ENCODE measurements around the gene GDI1. TPM values are rescaled to one million over a fixed set of nuclear protein-coding genes. Genes with fewer than 3 reads are reported as not detected.

Gene GDI1
- total and polyA plus RNA-seq, 10 of the 15 experiments (the other 5 are each of a cell fraction or from before 2014, with no cell fraction given): 0.92 to 102 (median 49.6) TPM

Small RNA genes lying within 50 kb of the gene (microRNA-seq; reads per million reads assigned to microRNA genes)
- not detected for gene MIR6858

Small RNA genes lying within 50 kb of the gene (small RNA-seq; reads per million reads assigned to genes)
- 0.35 reads per million for gene MIR6858
- not detected for gene SNORA70

Other genes starting within 250 kb of the GDI1 start
Only the 7 nearest of the 21 such genes appear.
- 4,925 and 4,997 TPM in 2 replicates for gene RPL10, start 38.8 kb upstream of the GDI1 start, total RNA-seq (2014; rRNA removed)
- 3,759 and 3,772 TPM in 2 replicates for gene RPL10, start 38.8 kb upstream of the GDI1 start, total RNA-seq (2014; rRNA removed; fragmentation: Illumina TruSeq; extraction: Trizol)
- gene RPL10, start 38.8 kb upstream of the GDI1 start, total RNA-seq (2021): 4,064 and 4,152 TPM in 2 replicates
- 2,618 and 3,504 TPM in 2 replicates for gene RPL10, start 38.8 kb upstream of the GDI1 start, polyA plus RNA-seq (2011; rRNA removed)
- 6,343 and 6,987 TPM in 2 replicates for gene RPL10, start 38.8 kb upstream of the GDI1 start, polyA plus RNA-seq (2014; fragmentation: Illumina TruSeq; extraction: Trizol)
- 1,000 to 10,000 TPM; 5,383 to 7,222 TPM for gene RPL10, start 38.8 kb upstream of the GDI1 start, polyA plus RNA-seq (2014; fragmentation: Nextera tagmentation; extraction: Ambion mirVana)
- gene RPL10, start 38.8 kb upstream of the GDI1 start, polyA plus RNA-seq (2014; rRNA removed): 6,238 and 6,871 TPM in 2 replicates
- 1,000 to 10,000 TPM; 1,938 to 2,032 TPM for gene RPL10, start 38.8 kb upstream of the GDI1 start, polyA plus RNA-seq (2016; fragmentation: Nextera tagmentation; extraction: Ambion mirVana)
- 19.3 and 19.7 TPM in 2 replicates for gene DNASE1L1, start 27.9 kb upstream of the GDI1 start, total RNA-seq (2014; rRNA removed)
- gene DNASE1L1, start 27.9 kb upstream of the GDI1 start, total RNA-seq (2014; rRNA removed; fragmentation: Illumina TruSeq; extraction: Trizol): 6.4 and 7.3 TPM in 2 replicates
- gene DNASE1L1, start 27.9 kb upstream of the GDI1 start, total RNA-seq (2021): 13.5 and 14.6 TPM in 2 replicates
- 3.1 and 4.4 TPM in 2 replicates for gene DNASE1L1, start 27.9 kb upstream of the GDI1 start, polyA plus RNA-seq (2011; rRNA removed)
- 4.1 and 6.7 TPM in 2 replicates for gene DNASE1L1, start 27.9 kb upstream of the GDI1 start, polyA plus RNA-seq (2014; fragmentation: Illumina TruSeq; extraction: Trizol)
- gene DNASE1L1, start 27.9 kb upstream of the GDI1 start, polyA plus RNA-seq (2014; fragmentation: Nextera tagmentation; extraction: Ambion mirVana): under 1 TPM; 0.60 to 0.74 TPM
- gene DNASE1L1, start 27.9 kb upstream of the GDI1 start, polyA plus RNA-seq (2014; rRNA removed): 20.0 and 22.7 TPM in 2 replicates
- gene DNASE1L1, start 27.9 kb upstream of the GDI1 start, polyA plus RNA-seq (2016; fragmentation: Nextera tagmentation; extraction: Ambion mirVana): 10 to 100 TPM in 1 of 2 experiments, 1 to 10 TPM in 1; 6.9 to 10.9 TPM
- 25.3 and 31.3 TPM in 2 replicates for gene TAFAZZIN, start 25.6 kb upstream of the GDI1 start, total RNA-seq (2014; rRNA removed)
- 14.2 and 15.3 TPM in 2 replicates for gene TAFAZZIN, start 25.6 kb upstream of the GDI1 start, total RNA-seq (2014; rRNA removed; fragmentation: Illumina TruSeq; extraction: Trizol)
- gene TAFAZZIN, start 25.6 kb upstream of the GDI1 start, total RNA-seq (2021): 37.0 and 39.2 TPM in 2 replicates
- 15.7 and 20.0 TPM in 2 replicates for gene TAFAZZIN, start 25.6 kb upstream of the GDI1 start, polyA plus RNA-seq (2011; rRNA removed)
- gene TAFAZZIN, start 25.6 kb upstream of the GDI1 start, polyA plus RNA-seq (2014; fragmentation: Illumina TruSeq; extraction: Trizol): 21.8 and 22.6 TPM in 2 replicates
- 1 to 10 TPM in 1 of 2 experiments, under 1 TPM in 1; 0.71 to 1.4 TPM for gene TAFAZZIN, start 25.6 kb upstream of the GDI1 start, polyA plus RNA-seq (2014; fragmentation: Nextera tagmentation; extraction: Ambion mirVana)
- gene TAFAZZIN, start 25.6 kb upstream of the GDI1 start, polyA plus RNA-seq (2014; rRNA removed): 43.1 and 50.4 TPM in 2 replicates
- gene TAFAZZIN, start 25.6 kb upstream of the GDI1 start, polyA plus RNA-seq (2016; fragmentation: Nextera tagmentation; extraction: Ambion mirVana): 10 to 100 TPM; 25.0 to 31.6 TPM
- 23.0 and 25.0 TPM in 2 replicates for gene ATP6AP1, start 8.5 kb upstream of the GDI1 start, total RNA-seq (2014; rRNA removed)
- gene ATP6AP1, start 8.5 kb upstream of the GDI1 start, total RNA-seq (2014; rRNA removed; fragmentation: Illumina TruSeq; extraction: Trizol): 15.3 and 15.8 TPM in 2 replicates
- gene ATP6AP1, start 8.5 kb upstream of the GDI1 start, total RNA-seq (2021): 31.2 and 35.7 TPM in 2 replicates
- 20.2 and 39.8 TPM in 2 replicates for gene ATP6AP1, start 8.5 kb upstream of the GDI1 start, polyA plus RNA-seq (2011; rRNA removed)
- gene ATP6AP1, start 8.5 kb upstream of the GDI1 start, polyA plus RNA-seq (2014; fragmentation: Illumina TruSeq; extraction: Trizol): 19.5 and 32.8 TPM in 2 replicates
- gene ATP6AP1, start 8.5 kb upstream of the GDI1 start, polyA plus RNA-seq (2014; fragmentation: Nextera tagmentation; extraction: Ambion mirVana): 1 to 10 TPM; 4.5 to 7.8 TPM
- gene ATP6AP1, start 8.5 kb upstream of the GDI1 start, polyA plus RNA-seq (2014; rRNA removed): 44.2 and 45.5 TPM in 2 replicates
- gene ATP6AP1, start 8.5 kb upstream of the GDI1 start, polyA plus RNA-seq (2016; fragmentation: Nextera tagmentation; extraction: Ambion mirVana): 10 to 100 TPM; 56.3 to 56.4 TPM
- gene FAM50A, start 7.0 kb downstream of the GDI1 start, total RNA-seq (2014; rRNA removed): 25.8 and 32.1 TPM in 2 replicates
- gene FAM50A, start 7.0 kb downstream of the GDI1 start, total RNA-seq (2014; rRNA removed; fragmentation: Illumina TruSeq; extraction: Trizol): 37.0 and 39.5 TPM in 2 replicates
- gene FAM50A, start 7.0 kb downstream of the GDI1 start, total RNA-seq (2021): 44.3 and 46.7 TPM in 2 replicates
- gene FAM50A, start 7.0 kb downstream of the GDI1 start, polyA plus RNA-seq (2011; rRNA removed): 23.0 and 30.2 TPM in 2 replicates
- gene FAM50A, start 7.0 kb downstream of the GDI1 start, polyA plus RNA-seq (2014; fragmentation: Illumina TruSeq; extraction: Trizol): 32.9 and 43.9 TPM in 2 replicates
- gene FAM50A, start 7.0 kb downstream of the GDI1 start, polyA plus RNA-seq (2014; fragmentation: Nextera tagmentation; extraction: Ambion mirVana): 1 to 10 TPM; 4.2 to 5.4 TPM
- gene FAM50A, start 7.0 kb downstream of the GDI1 start, polyA plus RNA-seq (2014; rRNA removed): 45.8 and 51.3 TPM in 2 replicates
- gene FAM50A, start 7.0 kb downstream of the GDI1 start, polyA plus RNA-seq (2016; fragmentation: Nextera tagmentation; extraction: Ambion mirVana): 10 to 100 TPM; 20.4 to 40.9 TPM
- 2.7 and 3.6 TPM in 2 replicates for gene PLXNA3, start 21.1 kb downstream of the GDI1 start, total RNA-seq (2014; rRNA removed)
- 3.3 and 3.7 TPM in 2 replicates for gene PLXNA3, start 21.1 kb downstream of the GDI1 start, total RNA-seq (2014; rRNA removed; fragmentation: Illumina TruSeq; extraction: Trizol)
- 19.2 and 26.8 TPM in 2 replicates for gene PLXNA3, start 21.1 kb downstream of the GDI1 start, total RNA-seq (2021)
- gene PLXNA3, start 21.1 kb downstream of the GDI1 start, polyA plus RNA-seq (2011; rRNA removed): 3.2 and 11.0 TPM in 2 replicates
- 4.8 and 10.8 TPM in 2 replicates for gene PLXNA3, start 21.1 kb downstream of the GDI1 start, polyA plus RNA-seq (2014; fragmentation: Illumina TruSeq; extraction: Trizol)
- gene PLXNA3, start 21.1 kb downstream of the GDI1 start, polyA plus RNA-seq (2014; fragmentation: Nextera tagmentation; extraction: Ambion mirVana): under 1 TPM; 0.26 to 0.32 TPM
- gene PLXNA3, start 21.1 kb downstream of the GDI1 start, polyA plus RNA-seq (2014; rRNA removed): 14.5 and 20.1 TPM in 2 replicates
- 1 to 10 TPM; 3.0 to 3.4 TPM for gene PLXNA3, start 21.1 kb downstream of the GDI1 start, polyA plus RNA-seq (2016; fragmentation: Nextera tagmentation; extraction: Ambion mirVana)
- 32.0 and 34.6 TPM in 2 replicates for gene LAGE3, start 42.1 kb downstream of the GDI1 start, total RNA-seq (2014; rRNA removed)
- 8.9 and 9.5 TPM in 2 replicates for gene LAGE3, start 42.1 kb downstream of the GDI1 start, total RNA-seq (2014; rRNA removed; fragmentation: Illumina TruSeq; extraction: Trizol)
- 26.2 and 27.6 TPM in 2 replicates for gene LAGE3, start 42.1 kb downstream of the GDI1 start, total RNA-seq (2021)
- gene LAGE3, start 42.1 kb downstream of the GDI1 start, polyA plus RNA-seq (2011; rRNA removed): 6.1 and 11.8 TPM in 2 replicates
- 1.0 and 6.4 TPM in 2 replicates for gene LAGE3, start 42.1 kb downstream of the GDI1 start, polyA plus RNA-seq (2014; fragmentation: Illumina TruSeq; extraction: Trizol)
- 10 to 100 TPM in 1 of 2 experiments, 1 to 10 TPM in 1; 5.3 to 10.2 TPM for gene LAGE3, start 42.1 kb downstream of the GDI1 start, polyA plus RNA-seq (2014; fragmentation: Nextera tagmentation; extraction: Ambion mirVana)
- 28.5 and 31.7 TPM in 2 replicates for gene LAGE3, start 42.1 kb downstream of the GDI1 start, polyA plus RNA-seq (2014; rRNA removed)
- 10 to 100 TPM; 62.8 to 63.7 TPM for gene LAGE3, start 42.1 kb downstream of the GDI1 start, polyA plus RNA-seq (2016; fragmentation: Nextera tagmentation; extraction: Ambion mirVana)